PC-3 (cell line): ENCODE measurements around the gene LRRD1. TPM values are rescaled to one million over a fixed set of nuclear protein-coding genes. Genes with fewer than 3 reads are reported as not detected.

ENCODE experiments used
- ATAC-seq: fragments of 200-7000 bp; cut with Tn5 transposase; 2 replicates; pipeline ENCODE4 v1.9.1; 2020; ENCODE audit warnings: mild to moderate bottlenecking, moderate library complexity
- BruUV-seq: library from RNA; stranded (reverse); fragments of 400-500 nt; replicated peaks from 2 replicates; lab custom pipeline; 2021; lab: Mats Ljungman, UMichigan
- CTCF ChIA-PET: fragments of 300-600 bp; sonication (Branson Sonifier 250); formaldehyde crosslinking; loops from one replicate; lab custom pipeline; 2022; ENCODE audit warnings: antibody characterized with exemption; lab: Charles Lee
- POLR2A ChIA-PET: fragments of 300-600 bp; sonication (Branson Sonifier 250); formaldehyde crosslinking; loops from one replicate; lab custom pipeline; 2022; ENCODE audit warnings: antibody characterized with exemption; ENCODE audit not compliant: unreplicated experiment; lab: Charles Lee
- DNase-seq: peaks from one replicate; pipeline ENCODE4 v3.0.0-alpha.2; 2015
- H2AFZ ChIP-seq: fragments of 300-600 bp; sonication (generic); 2 replicates; pipeline ENCODE4 v1.6.0; 2016; ENCODE audit warnings: antibody characterized with exemption, low read length
- H3F3A ChIP-seq: fragments of 300-600 bp; sonication (generic); one replicate; pipeline ENCODE4 v1.6.0; 2017; ENCODE audit warnings: antibody characterized with exemption, low read length, control low read depth, mild to moderate bottlenecking; ENCODE audit not compliant: unreplicated experiment
- H3K27ac ChIP-seq: fragments of 300-600 bp; sonication (generic); 2 replicates; pipeline ENCODE4 v1.5.1; 2016; ENCODE audit warnings: mild to moderate bottlenecking, low read length
- H3K27me3 ChIP-seq: fragments of 300-600 bp; sonication (generic); 2 replicates; pipeline ENCODE4 v1.6.1; 2016; ENCODE audit warnings: low read length, mixed read lengths
- H3K36me3 ChIP-seq: fragments of 300-600 bp; sonication (generic); 2 replicates; pipeline ENCODE4 v1.6.1; 2016; ENCODE audit warnings: low read depth, mixed run types, low read length, mixed read lengths
- H3K4me1 ChIP-seq: fragments of 300-600 bp; sonication (generic); 2 replicates; pipeline ENCODE4 v1.5.1; 2016; ENCODE audit warnings: low read length; ENCODE audit not compliant: insufficient read depth
- H3K4me2 ChIP-seq: fragments of 300-600 bp; sonication (generic); 2 replicates; pipeline ENCODE4 v1.6.0; 2016; ENCODE audit warnings: low read length
- H3K4me3 ChIP-seq: fragments of 300-600 bp; sonication (generic); 2 replicates; pipeline ENCODE4 v1.5.1; 2016; ENCODE audit warnings: mild to moderate bottlenecking, low read length, mixed read lengths
- H3K79me2 ChIP-seq: fragments of 300-600 bp; sonication (generic); 2 replicates; pipeline ENCODE4 v1.6.1; 2017; ENCODE audit warnings: low read length, mixed read lengths
- H3K9ac ChIP-seq: fragments of 300-600 bp; sonication (generic); 2 replicates; pipeline ENCODE4 v1.6.0; 2016; ENCODE audit warnings: mild to moderate bottlenecking, low read length
- H3K9me2 ChIP-seq: fragments of 300-600 bp; sonication (generic); replicated peaks from 2 replicates; pipeline ENCODE4 v1.6.1; 2016; ENCODE audit warnings: mixed run types, low read length, mixed read lengths
- H3K9me3 ChIP-seq: fragments of 300-600 bp; sonication (generic); 2 replicates; pipeline ENCODE4 v1.6.1; 2016; ENCODE audit warnings: low read length, mixed read lengths
- H4K20me1 ChIP-seq: fragments of 300-600 bp; sonication (generic); 2 replicates; pipeline ENCODE4 v1.6.1; 2016; ENCODE audit warnings: low read length, mixed read lengths
- CTCF ChIP-seq: fragments of 300-600 bp; sonication (generic); conservative IDR thresholded peaks from 2 replicates; pipeline ENCODE4 v1.5.1; 2017; ENCODE audit warnings: antibody characterized with exemption, low read depth, mild to moderate bottlenecking, low read length
- EZH2 ChIP-seq: fragments of 300-600 bp; sonication (generic); IDR thresholded peaks from one replicate; pipeline ENCODE4 v1.6.1; 2017; ENCODE audit warnings: antibody characterized with exemption, mild to moderate bottlenecking, low read length; ENCODE audit not compliant: unreplicated experiment
- EZH2phosphoT487 ChIP-seq: fragments of 300-600 bp; sonication (generic); IDR thresholded peaks from 2 replicates; pipeline ENCODE4 v1.6.1; 2018; ENCODE audit warnings: mild to moderate bottlenecking, antibody characterized with exemption, low read length, borderline replicate concordance
- intact Hi-C: fragments of 100-400 bp; cut with micrococcal nuclease; formaldehyde crosslinking; loops from 2 replicates; pipeline ENCODE4 v1.9.0; 2023
- total RNA-seq: library from RNA; depleted of rRNA; stranded (reverse); fragments of >200 nt; gene quantifications from 2 replicates; pipeline ENCODE4 v1.2.3, GENCODE V29; 2014

Gene LRRD1
- total RNA-seq, 1 experiment from 2014 or later = not detected

GRCh38 chr7:92226981-92227380, 48.0 kb upstream of the LRRD1 start:
- intact Hi-C loops = no loop called here
- peak; percentile 76 for ATAC-seq

GRCh38 chr7:92221766-92222165, 42.8 kb upstream of the LRRD1 start:
- CTCF ChIA-PET = no interaction called here
- H3K36me3 ChIP-seq = peaks cover 25% of the 10 kb centered on the region
- no peaks in the 10 kb centered on the region for H3K27me3 ChIP-seq
- H3K79me2 ChIP-seq = no peaks in the 10 kb centered on the region
- TF ChIP-seq EZH2 = no peak
- no peak for TF ChIP-seq CTCF
- TF ChIP-seq EZH2phosphoT487 = no peak
- no peak overlapping the region for H3K4me3 ChIP-seq
- H3K4me2 ChIP-seq = no peak overlapping the region
- H2AFZ ChIP-seq = no peak overlapping the region
- H3K9ac ChIP-seq = no peak overlapping the region
- no peaks in the 10 kb centered on the region for H4K20me1 ChIP-seq
- DNase-seq = peak; percentile 24
- ATAC-seq = no peak
- intact Hi-C loops = no loop called here
- no peaks in the 10 kb centered on the region for H3K4me1 ChIP-seq
- no peaks in the 10 kb centered on the region for H3K9me3 ChIP-seq
- H3F3A ChIP-seq = no peaks in the 10 kb centered on the region
- POLR2A ChIA-PET = no interaction called here
- BruUV-seq = no TSS peak
- no peak overlapping the region for H3K27ac ChIP-seq
- no peaks in the 10 kb centered on the region for H3K9me2 ChIP-seq

More at GRCh38 chr7:92226981-92227380, 48.0 kb upstream of the LRRD1 start:
- no peak overlapping the region for H3K9ac ChIP-seq
- H3K9me2 ChIP-seq = no peaks in the 10 kb centered on the region
- TF ChIP-seq EZH2phosphoT487 (no peak), CTCF (no peak), EZH2 (no peak)
- H2AFZ ChIP-seq = no peak overlapping the region
- no peak overlapping the region for H3K4me3 ChIP-seq
- no peaks in the 10 kb centered on the region for H3K9me3 ChIP-seq
- H3K27me3 ChIP-seq = no peaks in the 10 kb centered on the region
- H3K27ac ChIP-seq = no peak overlapping the region
- no peaks in the 10 kb centered on the region for H4K20me1 ChIP-seq
- DNase-seq = no peak
- peaks cover 15% of the 10 kb centered on the region; the same call in 1 of the 2 replicates for H3K36me3 ChIP-seq
- no TSS peak for BruUV-seq
- H3K79me2 ChIP-seq = no peaks in the 10 kb centered on the region
- ChIA-PET POLR2A (no interaction called here), CTCF (no interaction called here)
- no peaks in the 10 kb centered on the region for H3F3A ChIP-seq
- no peak overlapping the region for H3K4me2 ChIP-seq
- no peaks in the 10 kb centered on the region for H3K4me1 ChIP-seq

GRCh38 chr7:92206672-92207071, 27.7 kb upstream of the LRRD1 start:
- Histone ChIP-seq H2AFZ (no peak overlapping the region), H3K36me3 (peaks cover 22% of the 10 kb centered on the region), H3K9me3 (peaks cover 6% of the 10 kb centered on the region; the same call in 1 of the 2 replicates), H3K79me2 (no peaks in the 10 kb centered on the region; the same call in 1 of the 2 replicates), H3K4me2 (no peak overlapping the region), H3K9me2 (no peaks in the 10 kb centered on the region), H3K27me3 (no peaks in the 10 kb centered on the region), H3K4me1 (no peaks in the 10 kb centered on the region), H3K9ac (no peak overlapping the region), H3K4me3 (no peak overlapping the region), H3F3A (no peaks in the 10 kb centered on the region), H3K27ac (no peak overlapping the region), H4K20me1 (no peaks in the 10 kb centered on the region)
- TF ChIP-seq EZH2phosphoT487 (no peak), CTCF (no peak), EZH2 (no peak)
- intact Hi-C loops = no loop called here
- CTCF ChIA-PET = no interaction called here
- POLR2A ChIA-PET = no interaction called here
- no TSS peak for BruUV-seq
- ATAC-seq = no peak
- DNase-seq = no peak
